Right forelimb (tissue), 1 donor: ENCODE data around the gene C3orf33.
"Not testable (repeated sequence)": the region's sequence is repeated elsewhere in the genome, so short reads cannot be mapped to it uniquely, and the experiment has no call there.

Experiments used
- DNase-seq: peaks from one replicate; pipeline ENCODE4 v3.0.0-alpha.2; 2018

Gene C3orf33, protein sequence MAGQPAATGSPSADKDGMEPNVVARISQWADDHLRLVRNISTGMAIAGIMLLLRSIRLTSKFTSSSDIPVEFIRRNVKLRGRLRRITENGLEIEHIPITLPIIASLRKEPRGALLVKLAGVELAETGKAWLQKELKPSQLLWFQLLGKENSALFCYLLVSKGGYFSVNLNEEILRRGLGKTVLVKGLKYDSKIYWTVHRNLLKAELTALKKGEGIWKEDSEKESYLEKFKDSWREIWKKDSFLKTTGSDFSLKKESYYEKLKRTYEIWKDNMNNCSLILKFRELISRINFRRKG

DNA sequence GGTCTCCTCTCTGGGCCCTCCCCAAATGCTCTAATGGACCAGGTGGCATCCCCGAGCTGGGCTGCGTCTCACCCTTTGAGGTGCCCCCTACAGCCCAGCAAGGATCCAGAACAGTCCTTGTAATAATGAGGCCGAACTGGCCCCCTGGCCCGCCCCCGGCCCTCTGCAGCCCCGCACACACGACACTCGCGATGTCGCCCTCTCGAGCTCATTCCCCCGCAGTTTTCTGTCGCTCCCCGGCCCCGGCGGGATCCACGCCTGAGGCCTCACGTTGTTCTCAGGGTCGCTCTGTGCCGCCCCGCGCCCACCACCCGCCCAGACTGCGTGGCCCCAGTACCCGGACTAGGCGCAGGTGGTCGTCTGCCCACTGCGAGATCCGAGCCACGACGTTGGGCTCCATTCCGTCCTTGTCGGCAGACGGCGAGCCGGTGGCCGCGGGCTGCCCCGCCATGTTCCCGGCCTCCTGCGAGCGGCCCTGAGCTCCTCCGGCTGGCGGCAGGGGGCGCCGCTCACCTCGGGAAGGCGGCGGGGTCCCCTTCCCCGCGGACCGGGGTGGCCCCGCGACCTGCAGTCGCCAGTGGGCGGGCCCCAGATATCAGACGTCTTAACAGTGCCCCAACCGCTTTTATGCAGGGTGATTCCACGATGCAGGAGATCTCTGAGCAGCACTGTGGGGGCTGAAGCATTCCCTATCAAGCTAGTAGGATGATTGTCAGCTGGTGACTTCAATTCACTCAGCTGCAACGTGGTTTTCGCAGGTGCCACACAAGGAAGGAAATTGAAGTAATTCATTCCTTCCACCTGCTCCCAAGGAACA is at the start of gene C3orf33:
Gene C3orf33 (minus strand): TSS at position 477 of the 817 bp plus-strand sequence. CDS start 26 bp downstream, at position 451.
- DNase-seq = peak; percentile 86

DNA sequence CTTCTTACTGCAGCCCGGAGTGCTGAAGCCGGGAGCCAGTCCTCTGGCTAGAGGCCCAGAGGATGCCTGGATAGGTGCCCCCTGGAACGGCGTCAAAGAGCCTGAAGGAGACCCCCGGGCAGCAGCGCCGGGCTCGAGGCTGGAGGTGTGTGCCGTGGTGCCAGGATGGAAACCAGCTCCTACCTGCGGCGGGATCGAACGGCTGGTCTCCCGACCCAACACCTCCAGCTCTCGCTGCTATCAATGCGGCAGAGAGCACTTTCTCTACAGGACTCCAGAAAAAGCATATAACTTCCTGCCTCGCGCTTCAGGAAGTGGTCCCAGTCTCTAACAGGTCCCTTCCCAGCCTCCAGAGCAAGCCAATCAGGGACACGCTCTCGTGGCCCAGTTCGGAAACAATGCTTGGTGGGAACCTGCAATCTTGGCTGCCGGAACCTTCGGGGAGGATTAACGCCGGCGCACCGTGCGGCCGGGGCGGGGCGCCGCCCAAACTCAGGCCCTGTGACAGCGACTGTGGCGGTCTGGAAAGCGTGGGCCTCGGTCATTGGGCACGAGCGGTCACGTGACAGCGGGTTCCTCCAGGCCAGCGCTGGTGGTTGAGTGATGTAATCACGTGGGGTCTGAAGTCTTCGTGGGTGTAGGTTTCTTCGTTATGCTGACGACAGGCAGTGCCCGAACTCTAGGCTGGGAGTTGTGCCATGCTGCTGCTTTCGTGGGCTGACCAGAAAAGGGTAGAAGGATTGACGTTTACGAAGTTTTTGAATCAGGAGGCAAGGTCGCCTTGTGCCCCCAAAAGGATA is 48.3 kb upstream of the C3orf33 start, which contains the start of gene SLC33A1:
Gene SLC33A1 (minus strand): TSS at position 287 of the 800 bp plus-strand sequence. CDS start 430 bp downstream, outside the sequence.
- peak; percentile 100 for DNase-seq

DNA sequence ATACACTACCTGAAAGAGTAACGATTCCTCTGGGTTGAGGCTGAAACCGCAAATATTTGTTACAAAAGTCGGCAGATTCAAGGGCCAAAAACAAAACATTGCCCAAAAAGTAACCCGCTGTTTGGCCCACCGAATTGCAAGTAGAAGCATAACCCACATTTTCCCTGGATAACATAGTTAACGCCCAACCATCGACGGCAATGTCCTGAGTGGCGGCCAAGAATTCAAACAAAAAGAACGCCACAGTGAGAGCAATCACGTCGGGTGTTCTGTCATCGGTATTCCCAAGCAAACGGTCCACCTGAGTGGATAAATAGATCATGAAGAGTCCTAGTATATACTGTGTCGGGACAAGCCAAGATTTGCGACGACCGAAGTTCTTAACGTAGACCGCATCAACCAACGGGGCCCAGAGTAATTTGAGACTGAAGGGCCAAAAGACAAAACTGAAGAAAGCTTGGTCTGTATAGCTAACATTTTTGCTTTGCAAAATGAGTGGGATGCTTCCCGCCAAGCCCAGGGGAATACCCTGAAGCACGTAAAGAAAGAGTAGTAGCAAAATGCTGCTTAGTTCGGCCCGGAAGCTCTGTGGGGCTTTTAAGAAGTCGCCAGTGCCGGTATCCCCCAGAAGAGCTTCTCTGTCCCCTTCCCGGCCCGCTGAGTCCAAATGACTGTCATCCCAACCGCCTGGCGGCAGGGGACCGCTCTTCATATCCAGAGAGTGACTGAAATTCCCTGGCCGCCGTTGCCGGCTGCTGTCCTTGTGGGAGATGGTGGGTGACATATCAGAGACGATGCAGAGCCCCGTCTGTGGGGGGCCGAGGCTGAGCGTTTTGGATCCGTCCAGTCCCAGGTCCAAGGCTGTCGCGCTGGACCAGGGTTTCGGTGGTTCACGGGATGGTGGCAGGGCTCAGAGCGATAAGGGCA is 47.4 kb upstream of the C3orf33 start:
- DNase-seq = no peak

DNA sequence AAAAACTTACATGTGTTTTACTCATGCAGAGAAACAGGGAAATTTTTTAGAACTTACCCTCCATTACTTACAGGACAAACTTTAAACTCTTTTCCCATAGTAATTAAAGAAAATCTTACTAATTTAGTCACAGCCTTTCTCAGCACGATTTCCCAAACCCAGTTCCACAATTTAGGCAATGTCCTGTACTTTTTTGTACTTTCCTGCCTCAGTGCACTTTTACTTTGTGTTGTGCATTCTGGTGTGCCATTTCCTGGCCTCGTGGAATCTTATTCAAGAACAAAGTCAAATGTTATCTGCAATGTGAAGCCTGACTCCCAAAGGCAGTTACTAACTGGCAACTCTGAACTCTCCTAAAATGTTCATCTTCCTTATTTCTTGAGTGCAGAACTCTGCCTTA is 46.3 kb upstream of the C3orf33 start:
- DNase-seq = no peak

DNA sequence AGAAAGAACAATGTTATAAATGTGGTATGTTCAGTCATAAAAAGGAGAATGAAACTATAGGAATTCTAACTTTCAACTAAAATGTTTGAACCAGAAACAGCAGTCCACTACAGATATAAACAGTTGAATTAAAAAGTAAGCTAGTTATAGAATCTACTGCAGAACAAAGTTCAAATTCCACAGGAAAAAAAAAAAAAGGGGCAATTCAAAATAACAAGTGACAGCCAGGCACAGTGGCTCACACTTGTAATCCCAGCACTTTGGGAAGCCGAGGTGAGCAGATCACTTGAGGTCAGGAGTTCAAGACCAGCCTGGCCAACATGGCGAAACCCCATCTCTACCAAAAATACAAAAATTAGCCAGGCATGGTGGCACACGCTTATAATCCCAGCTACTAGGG is 43.3 kb upstream of the C3orf33 start:
- DNase-seq = not testable (repeated sequence)

DNA sequence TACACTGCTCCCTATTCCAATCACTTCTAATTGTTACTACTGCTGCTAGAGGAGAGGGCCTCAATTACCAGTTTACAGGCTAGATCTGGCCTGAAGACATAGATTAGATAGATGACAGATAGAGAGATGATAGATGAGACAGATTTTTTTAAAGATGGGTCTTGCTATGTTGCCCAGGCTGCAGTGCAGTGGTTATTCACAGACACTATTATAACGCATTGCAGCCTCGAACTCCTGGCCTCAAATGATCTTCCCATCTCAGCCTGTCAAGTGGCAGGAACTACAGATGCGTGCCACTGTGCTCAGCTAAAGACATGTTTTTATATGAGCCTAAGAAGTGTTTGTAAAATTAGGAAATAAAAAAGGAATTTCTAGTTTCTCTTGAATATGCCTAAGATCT is 41.9 kb upstream of the C3orf33 start:
- DNase-seq = no peak

DNA sequence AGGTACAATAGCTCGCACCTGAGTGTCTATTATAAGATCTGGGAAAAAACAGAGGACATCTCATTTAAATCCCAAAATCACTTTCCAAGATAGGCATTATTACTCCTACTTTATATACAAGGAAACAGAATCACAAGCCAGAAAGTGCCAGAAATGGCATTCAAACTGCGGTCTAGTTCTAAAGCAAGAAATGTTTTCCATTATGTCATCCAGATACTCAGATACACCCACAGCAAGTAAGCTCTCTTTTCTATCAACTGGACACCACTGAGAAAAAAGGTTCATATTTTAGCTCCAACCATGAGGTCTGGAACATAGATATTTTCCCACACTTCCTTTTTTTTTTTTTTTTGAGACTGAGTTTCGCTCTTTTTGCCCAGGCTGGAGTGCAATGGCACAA is 40.0 kb upstream of the C3orf33 start:
- no peak for DNase-seq

DNA sequence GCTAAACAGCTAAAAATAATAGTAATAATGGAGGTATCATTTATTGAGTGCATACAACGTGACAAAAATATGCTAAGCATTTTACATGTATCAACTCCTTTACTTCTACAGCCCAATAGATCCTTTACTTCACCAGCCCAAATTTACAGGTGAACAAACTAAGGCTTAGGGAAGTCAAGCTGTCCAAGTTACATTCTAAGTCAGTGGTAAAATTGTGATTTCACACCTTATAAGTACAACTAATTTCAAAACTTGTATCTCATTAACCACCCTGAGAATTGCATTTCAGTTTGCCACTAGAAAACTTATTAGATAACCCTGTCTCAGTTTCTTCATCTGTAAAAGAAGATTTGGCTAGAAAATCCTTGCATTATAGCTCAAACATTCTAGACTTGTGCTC is 37.5 kb upstream of the C3orf33 start:
- no peak for DNase-seq

DNA sequence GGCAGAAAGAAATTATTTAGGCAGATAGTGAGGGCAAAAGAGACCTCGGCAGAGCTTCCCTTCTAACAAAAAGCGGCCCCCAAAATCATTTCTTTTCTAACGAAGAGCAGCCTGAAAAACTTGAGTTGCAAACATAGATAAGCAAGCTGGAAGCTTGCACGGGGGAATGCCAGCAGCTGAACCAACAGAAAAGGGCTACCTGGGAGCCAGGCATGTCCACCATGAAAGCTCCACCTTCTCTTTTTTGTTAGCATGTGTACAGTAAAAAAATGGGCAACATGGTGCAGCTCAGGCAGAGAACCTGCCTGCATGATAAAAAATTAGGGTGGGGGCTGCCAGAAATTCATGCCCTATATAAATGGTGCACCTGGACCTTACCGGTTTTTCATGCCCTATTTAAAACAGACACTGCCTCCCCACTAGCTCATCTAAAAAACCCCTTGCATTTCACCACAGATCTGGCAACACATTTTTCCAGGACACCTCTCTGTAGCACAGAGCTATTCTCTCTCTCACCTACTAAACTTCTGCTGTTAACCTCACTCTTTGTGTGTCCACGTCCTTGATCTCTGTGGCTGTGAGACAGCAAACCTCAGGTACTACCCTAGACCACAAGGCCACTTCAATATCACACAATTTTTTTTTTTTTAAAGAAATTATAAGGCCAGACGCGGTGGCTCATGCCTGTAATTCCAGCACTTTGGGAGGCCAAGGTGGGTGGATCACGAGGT is 29.4 kb upstream of the C3orf33 start:
- DNase-seq = no peak

DNA sequence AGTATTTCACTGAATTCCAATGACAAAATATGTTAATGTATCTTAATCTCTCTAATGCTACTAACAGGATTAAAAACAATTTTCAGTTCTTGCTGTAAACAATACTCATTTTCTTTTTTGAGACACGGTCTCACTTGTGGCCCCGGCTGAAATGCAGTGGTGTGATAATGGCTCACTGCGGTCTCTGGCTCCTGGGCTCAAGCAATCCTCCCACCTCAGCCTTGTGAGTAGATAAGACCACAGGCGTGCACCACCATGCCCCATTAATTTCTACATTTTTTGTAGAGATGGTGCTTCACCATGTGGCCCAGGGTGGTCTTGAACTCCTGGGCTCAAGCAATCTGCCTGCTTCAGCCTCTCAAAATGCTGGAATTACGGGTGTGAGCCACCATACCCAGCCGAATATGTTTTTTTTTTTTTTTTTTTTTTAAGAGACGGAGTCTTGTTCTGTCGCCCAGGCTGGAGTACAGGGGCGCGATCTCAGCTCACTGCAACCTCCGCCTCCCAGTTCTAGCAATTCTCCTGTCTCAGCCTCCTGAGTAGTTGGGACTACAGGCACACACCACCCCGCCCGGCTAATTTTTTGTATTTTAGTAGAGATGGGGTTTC is 22.5 kb upstream of the C3orf33 start:
- DNase-seq = not testable (repeated sequence)

DNA sequence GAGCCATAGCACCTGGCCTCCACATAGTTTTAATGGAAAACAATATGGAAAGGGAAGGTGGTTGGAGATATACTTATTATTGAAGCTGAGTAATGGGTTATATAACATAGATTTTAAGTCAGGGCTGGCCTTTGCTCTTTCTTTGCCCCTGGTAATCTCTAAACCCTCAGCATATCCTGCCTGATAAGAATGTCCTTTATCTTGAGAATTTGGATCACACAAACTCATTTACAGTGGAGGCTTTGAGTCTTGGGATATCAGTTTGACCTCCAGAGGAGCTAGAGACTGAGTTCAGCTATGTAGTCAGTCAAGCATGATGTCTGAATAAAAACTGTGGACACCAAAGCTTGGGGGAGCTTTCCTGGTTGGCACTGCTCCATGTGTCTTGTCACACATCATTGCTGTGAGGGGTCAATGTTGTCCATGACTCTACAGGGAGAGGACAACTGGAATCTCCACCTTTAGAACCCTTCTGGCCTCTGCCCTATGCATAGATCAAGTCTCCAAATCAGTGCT is 9.0 kb upstream of the C3orf33 start:
- no peak for DNase-seq

DNA sequence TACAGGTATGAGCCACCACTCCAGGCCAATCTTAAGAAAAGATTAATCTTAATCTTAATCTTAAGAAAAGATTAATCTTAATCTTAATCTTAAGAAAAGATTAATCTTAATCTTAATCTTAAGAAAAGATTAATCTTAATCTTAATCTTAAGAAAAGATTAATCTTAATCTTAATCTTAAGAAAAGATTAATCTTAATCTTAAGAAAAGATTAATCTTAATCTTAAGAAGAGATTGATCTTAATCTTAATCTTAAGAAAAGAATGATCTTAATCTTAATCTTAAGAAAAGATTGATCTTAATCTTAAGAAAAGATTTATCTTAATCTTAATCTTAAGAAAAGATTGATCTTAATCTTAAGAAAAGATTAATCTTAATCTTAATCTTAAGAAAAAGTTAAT is 7.1 kb upstream of the C3orf33 start:
- not testable (repeated sequence) for DNase-seq

DNA sequence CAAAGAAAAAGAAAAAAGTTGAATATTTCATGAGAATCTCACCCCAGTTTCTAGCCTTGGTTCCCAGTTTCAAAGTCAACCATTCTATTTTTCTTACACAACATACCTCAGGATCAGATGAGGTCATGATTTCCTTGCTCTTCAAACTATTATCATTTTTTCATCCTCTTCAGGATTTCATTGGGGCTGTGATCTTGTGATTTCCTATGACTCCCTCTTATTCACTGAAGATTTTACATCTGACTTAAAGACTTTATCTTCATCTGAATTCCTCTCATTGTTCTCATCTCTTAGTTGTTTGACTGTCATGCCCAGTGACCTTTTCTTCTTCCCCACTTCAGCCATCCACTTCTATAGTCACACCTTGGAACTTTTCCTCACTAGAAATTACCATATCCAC is 3.1 kb upstream of the C3orf33 start:
- DNase-seq = no peak

DNA sequence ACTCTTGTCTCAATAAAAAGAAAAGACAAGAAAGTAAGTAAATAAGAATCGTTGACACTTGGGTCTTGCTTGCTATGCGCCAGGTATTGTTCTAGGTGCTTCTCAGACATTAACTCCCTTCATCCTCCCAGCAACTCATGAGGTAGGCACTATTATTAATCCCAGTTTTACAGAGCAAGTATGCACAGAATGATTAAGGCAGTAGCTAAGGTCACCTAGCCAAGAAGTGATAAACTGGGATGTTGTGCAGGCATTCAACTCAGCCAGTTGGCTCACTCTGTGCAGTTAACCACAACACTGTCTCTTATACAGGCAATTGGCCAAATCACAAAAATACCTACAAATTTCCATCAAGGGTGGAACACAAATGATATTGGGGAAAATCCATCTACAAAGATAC is 1.7 kb upstream of the C3orf33 start:
- DNase-seq = no peak

DNA sequence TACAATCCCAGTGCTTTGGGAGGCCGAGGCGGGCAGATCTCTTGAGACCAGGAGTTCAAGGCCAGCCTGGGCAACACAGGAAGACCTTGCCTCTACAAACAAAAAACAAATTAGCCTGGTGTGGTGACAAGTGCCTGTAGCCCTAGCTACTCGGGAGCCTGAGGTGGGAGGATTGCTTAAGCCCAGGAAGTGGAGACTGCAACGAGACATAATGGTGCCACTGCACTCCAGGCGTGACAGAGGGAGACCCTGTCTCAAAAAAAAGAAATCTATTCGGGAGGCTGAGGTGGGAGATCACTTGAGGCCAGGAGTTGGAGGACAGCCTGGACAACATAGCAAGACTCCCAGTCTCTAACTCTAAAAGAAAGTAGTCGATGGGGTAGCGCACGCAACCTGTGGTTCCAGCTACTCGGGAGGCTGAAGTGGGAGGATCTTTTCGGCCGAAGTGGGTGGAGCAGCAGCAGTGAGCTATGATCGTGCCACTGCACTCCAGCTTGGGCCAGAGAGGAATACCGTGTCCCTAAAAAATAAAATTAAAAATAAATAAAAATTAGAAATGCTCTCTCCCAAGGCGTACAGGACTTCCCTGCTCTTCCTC is 775 bp downstream of the C3orf33 start:
- no peak for DNase-seq

DNA sequence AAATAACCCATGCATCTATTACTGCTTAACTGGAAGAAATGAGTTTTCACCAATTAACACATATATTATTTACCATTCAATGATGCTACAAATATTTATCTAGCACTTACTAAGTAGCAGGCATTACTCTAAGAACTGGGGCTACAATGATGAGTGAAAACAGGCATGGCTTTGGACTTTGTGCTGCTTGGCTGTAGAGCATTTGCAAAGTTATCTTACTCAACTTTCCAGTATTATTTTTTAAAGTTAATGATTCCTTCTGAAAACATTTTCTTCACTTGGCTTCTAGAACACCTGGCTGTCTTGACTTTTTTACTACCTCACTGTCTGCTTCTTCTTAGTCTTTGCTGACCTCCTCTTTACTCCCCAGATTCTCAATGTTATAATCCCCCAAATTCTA is 1.8 kb downstream of the C3orf33 start:
- no peak for DNase-seq

DNA sequence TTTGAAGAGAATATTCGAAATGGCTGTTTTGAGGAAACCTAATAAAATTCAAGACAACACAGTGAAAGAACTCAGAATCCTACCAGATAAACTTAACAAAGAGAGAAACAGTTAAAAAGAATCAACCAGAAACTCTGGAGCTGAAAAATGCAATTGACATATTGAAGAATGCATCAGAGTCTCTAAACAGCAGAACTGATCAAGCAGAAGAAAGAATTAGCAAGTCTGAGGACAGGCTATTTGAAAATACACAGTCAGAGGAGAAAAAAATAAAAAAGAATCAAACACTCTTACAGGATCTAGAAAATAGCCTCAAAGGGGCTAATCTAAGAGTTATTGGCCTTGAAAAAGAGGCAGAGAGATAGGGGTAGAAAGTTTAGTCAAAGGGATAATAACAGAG is 13.5 kb downstream of the C3orf33 start:
- DNase-seq = no peak

DNA sequence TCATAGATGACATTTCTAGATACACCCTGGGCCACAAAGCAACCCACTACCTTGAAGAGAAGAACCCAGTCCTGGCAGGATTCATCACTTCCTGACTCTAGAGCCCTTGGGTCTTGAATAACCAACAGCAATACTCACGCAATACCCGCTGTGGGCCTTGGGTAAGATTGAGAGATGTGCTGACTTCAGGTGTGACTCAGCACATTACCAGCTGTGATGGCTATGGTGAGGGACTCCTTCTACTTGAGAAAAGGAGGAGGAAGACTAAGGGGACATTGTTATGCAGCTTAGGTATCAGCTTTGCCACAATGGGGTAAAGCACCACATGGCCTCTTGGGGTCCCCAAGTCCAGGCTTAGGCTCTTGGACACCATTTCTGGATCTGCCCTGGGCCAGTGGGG is 14.9 kb downstream of the C3orf33 start:
- no peak for DNase-seq

DNA sequence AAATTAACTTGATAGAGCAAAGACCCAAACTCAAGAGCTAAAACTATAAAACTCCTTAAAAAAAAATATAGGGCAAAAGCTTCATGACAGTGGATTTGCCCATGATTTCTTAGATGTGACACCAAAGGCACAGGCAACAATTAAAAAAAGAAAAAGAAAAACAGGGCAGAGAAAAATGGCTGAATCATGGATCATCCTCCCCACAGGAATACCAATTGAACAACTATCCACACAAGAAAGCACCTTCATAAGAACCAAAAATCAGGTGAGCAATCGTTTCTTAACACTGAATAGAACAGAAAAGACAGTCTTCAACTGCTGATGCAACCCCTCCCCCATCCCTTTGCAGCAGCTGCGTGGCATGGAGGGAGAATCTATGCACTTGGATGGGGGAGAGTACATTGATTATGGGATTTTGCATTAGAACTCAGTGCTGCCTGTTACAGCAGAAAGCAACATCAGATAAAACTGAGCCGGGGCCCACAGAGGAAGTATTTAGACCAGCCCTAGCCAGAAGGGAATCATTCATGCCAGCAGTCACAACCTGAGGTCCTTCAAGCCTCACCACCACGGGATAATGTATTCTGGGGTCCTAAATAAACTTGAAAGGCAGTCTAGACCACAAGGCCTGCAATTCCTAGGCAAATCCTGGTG is 15.7 kb downstream of the C3orf33 start:
- DNase-seq = no peak
